Parathyroid adenoma (tissue), 2 donors: ENCODE data around the gene ACAD9.
"Not testable (repeated sequence)": the region's sequence is repeated elsewhere in the genome, so short reads cannot be mapped to it uniquely, and the experiment has no call there.

Source experiments
- H2AFZ ChIP-seq: fragments of 300-600 bp; sonication (generic); one replicate; pipeline ENCODE4 v1.7.0; 2017; ENCODE audit warnings: antibody characterized with exemption, mild to moderate bottlenecking
- H3K27ac ChIP-seq: fragments of 300-600 bp; sonication (generic); one replicate; pipeline ENCODE4 v1.7.0; 2017
- H3K27me3 ChIP-seq: fragments of 300-600 bp; sonication (generic); one replicate; pipeline ENCODE4 v1.7.0; 2017; ENCODE audit warnings: low read length; ENCODE audit not compliant: control insufficient read depth, insufficient read depth
- H3K36me3 ChIP-seq: fragments of 300-600 bp; sonication (generic); one replicate; pipeline ENCODE4 v1.7.0; 2017; ENCODE audit warnings: low read length; ENCODE audit not compliant: control insufficient read depth, insufficient read depth
- H3K4me1 ChIP-seq: fragments of 300-600 bp; sonication (generic); one replicate; pipeline ENCODE4 v1.7.0; 2017; ENCODE audit warnings: control low read depth
- H3K4me2 ChIP-seq: fragments of 300-600 bp; sonication (generic); one replicate; pipeline ENCODE4 v1.7.0; 2017; ENCODE audit warnings: low read length
- H3K4me3 ChIP-seq: fragments of 300-600 bp; sonication (generic); one replicate; pipeline ENCODE4 v1.7.0; 2017; ENCODE audit warnings: low read depth, low read length
- H3K79me2 ChIP-seq: fragments of 300-600 bp; sonication (generic); one replicate; pipeline ENCODE4 v1.7.0; 2017; ENCODE audit warnings: control low read depth
- H3K9ac ChIP-seq: fragments of 300-600 bp; sonication (generic); one replicate; pipeline ENCODE4 v1.7.0; 2017; ENCODE audit warnings: mild to moderate bottlenecking
- H3K9me3 ChIP-seq: fragments of 300-600 bp; sonication (generic); one replicate; pipeline ENCODE4 v1.7.0; 2017; ENCODE audit warnings: low read length; ENCODE audit not compliant: control insufficient read depth
- CTCF ChIP-seq: fragments of 300-600 bp; sonication (generic); IDR thresholded peaks from one replicate; pipeline ENCODE4 v1.7.0; 2017; ENCODE audit warnings: antibody characterized with exemption, mild to moderate bottlenecking
- donor health status: primary hyperparathyroidism.

ACAD9 gene

GRCh38 chr3:128878556-128879124 lies 780 bp upstream of the ACAD9 start:
- H3K9me3 ChIP-seq, result no peaks in the 10 kb centered on the region
- H3K9ac ChIP-seq, result peak overlapping the region; percentile 28
- H3K27ac ChIP-seq, result peak overlapping the region; percentile 88
- no peak for TF ChIP-seq CTCF
- peak overlapping the region; percentile 89 for H3K4me2 ChIP-seq
- peak overlapping the region; percentile 96 for H3K4me3 ChIP-seq
- H3K79me2 ChIP-seq, result peaks cover 9% of the 10 kb centered on the region
- H2AFZ ChIP-seq, result peak overlapping the region; percentile 98
- H3K36me3 ChIP-seq, result no peaks in the 10 kb centered on the region
- peaks cover 9% of the 10 kb centered on the region for H3K4me1 ChIP-seq
- no peaks in the 10 kb centered on the region for H3K27me3 ChIP-seq

DNA sequence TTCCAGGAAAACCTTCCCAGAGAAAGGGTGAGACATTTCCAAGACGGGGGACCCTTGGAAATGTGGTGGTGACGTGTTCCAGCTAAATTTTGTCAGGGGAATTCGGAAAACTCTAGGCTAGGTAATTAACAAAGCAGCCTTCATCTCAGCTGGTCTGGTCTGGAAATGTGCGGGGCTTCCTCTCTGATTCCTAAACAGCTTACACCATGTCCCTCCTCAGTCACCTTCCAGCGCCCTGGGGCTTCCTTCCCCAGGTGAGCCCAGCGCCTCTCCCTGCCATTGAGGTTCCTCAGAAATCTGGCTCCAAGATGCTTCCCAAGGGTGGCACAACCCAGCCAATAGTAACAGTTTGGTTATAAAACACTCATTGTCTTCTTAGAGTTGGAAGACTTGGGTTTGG lies 571 bp downstream of the ACAD9 start:
- Histone ChIP-seq H3K9ac (peak overlapping the region; percentile 70), H3K4me3 (peak overlapping the region; percentile 96), H3K4me1 (peaks cover 9% of the 10 kb centered on the region), H3K79me2 (peaks cover 8% of the 10 kb centered on the region), H3K4me2 (peak overlapping the region; percentile 89), H2AFZ (peak overlapping the region; percentile 98), H3K27ac (peak overlapping the region; percentile 88), H3K27me3 (no peaks in the 10 kb centered on the region), H3K9me3 (no peaks in the 10 kb centered on the region), H3K36me3 (no peaks in the 10 kb centered on the region)
- TF ChIP-seq CTCF, result no peak

- H3K4me2 ChIP-seq, result peak overlapping the region; percentile 89
- not testable (repeated sequence) for H2AFZ ChIP-seq, H3K36me3 ChIP-seq, H3K9me3 ChIP-seq, H3K27ac ChIP-seq, H3K4me1 ChIP-seq, H3K79me2 ChIP-seq, H3K9ac ChIP-seq, H3K27me3 ChIP-seq
- peak overlapping the region; percentile 96 for H3K4me3 ChIP-seq
These were observed 1.0 kb downstream of the ACAD9 start for GRCh38 chr3:128880455-128880854.

GRCh38 chr3:128881576-128881975 lies 2.2 kb downstream of the ACAD9 start:
- Histone ChIP-seq H3K4me2 (no peak overlapping the region), H3K27me3 (no peaks in the 10 kb centered on the region), H2AFZ (no peak overlapping the region), H3K9me3 (no peaks in the 10 kb centered on the region), H3K36me3 (no peaks in the 10 kb centered on the region), H3K9ac (no peak overlapping the region), H3K27ac (no peak overlapping the region), H3K4me3 (no peak overlapping the region), H3K79me2 (peaks cover 3% of the 10 kb centered on the region), H3K4me1 (peaks cover 9% of the 10 kb centered on the region)
- TF ChIP-seq CTCF, result no peak

- no peak overlapping the region for H3K4me3 ChIP-seq
- peaks cover 3% of the 10 kb centered on the region for H3K79me2 ChIP-seq
- H3K9me3 ChIP-seq, result no peaks in the 10 kb centered on the region
- no peak for TF ChIP-seq CTCF
- no peaks in the 10 kb centered on the region for H3K36me3 ChIP-seq
- H3K27me3 ChIP-seq, result no peaks in the 10 kb centered on the region
- H3K4me1 ChIP-seq, result peaks cover 9% of the 10 kb centered on the region
- peak overlapping the region; percentile 16 for H3K4me2 ChIP-seq
- H3K27ac ChIP-seq, result no peak overlapping the region
- no peak overlapping the region for H2AFZ ChIP-seq
- H3K9ac ChIP-seq, result no peak overlapping the region
These were observed 3.3 kb downstream of the ACAD9 start for GRCh38 chr3:128882719-128883118.
